ENCODE measurements around the gene CBFB. TPM values are rescaled to one million over a fixed set of nuclear protein-coding genes. Genes with fewer than 3 reads are reported as not detected.

The CBFB gene
- total and polyA plus RNA-seq, 7 donors = 9.6 to 28.0 (median 21.3) TPM

- peak within 1 kb of the TSS; percentile 77 to 88 (median 82) for H3K27ac ChIP-seq
- H3K36me3 ChIP-seq = peaks cover 0 to 5% (median 0%) of the 10 kb centered on the region in 4 donors
- no peak for TF ChIP-seq EP300 (IDR thresholded peaks at IDR 0.05)
- TF ChIP-seq POLR2AphosphoS5 (IDR thresholded peaks at IDR 0.05) = peak; percentile 80 to 92 (median 92)
- peak; percentile 58 to 77 for TF ChIP-seq POLR2A (IDR thresholded peaks at IDR 0.05)
- intact Hi-C loops (cut with DNase I) = loop anchor here (2.0 to 5.0 kb wide), 2 partner anchors 48 to 81 kb away; partner anchors contain the start of genes CBFB, FBXL8 and TRADD
- no peaks in the 10 kb centered on the region for H3K27me3 ChIP-seq
- H3K9me3 ChIP-seq = no peaks in the 10 kb centered on the region
- peak; percentile 95 for DNase-seq
- H3K4me3 ChIP-seq = peak within 1 kb of the TSS; percentile 87 to 98 (median 90)
- 1 to 3% methylated on average over 63 of the region's 63 CpGs for WGBS, 2 donors
- peaks cover 0 to 27% (median 21%) of the 10 kb centered on the region in 4 donors for H3K4me1 ChIP-seq
Measured at GRCh38 chr16:67109407-67110135, 80.6 kb downstream of the CBFB start, which contains the start of gene PHAF1. TSS of gene PHAF1 (plus strand) at chr16:67109941. CDS start at chr16:67110176, 235 bp downstream.

- Histone ChIP-seq H3K36me3 (peaks cover 0 to 20% (median 0%) of the 10 kb centered on the region in 4 donors), H3K4me1 (peaks cover 0 to 27% (median 21%) of the 10 kb centered on the region in 4 donors), H3K27ac (no peak overlapping the region), H3K4me3 (no peak overlapping the region), H3K9me3 (no peaks in the 10 kb centered on the region), H3K27me3 (no peaks in the 10 kb centered on the region)
- 80 to 84% methylated on average over 4 of the region's 4 CpGs for WGBS, 2 donors
- intact Hi-C loops (cut with DNase I) = loop anchor here (2.0 to 5.0 kb wide), 2 partner anchors 45 to 83 kb away; partner anchors contain the start of genes CBFB, FBXL8 and TRADD
- DNase-seq = no peak
- TF ChIP-seq POLR2A (IDR thresholded peaks at IDR 0.05) (no peak), POLR2AphosphoS5 (IDR thresholded peaks at IDR 0.05) (no peak), EP300 (IDR thresholded peaks at IDR 0.05) (no peak), CTCF (IDR thresholded peaks at IDR 0.05) (no peak)
Measured at GRCh38 chr16:67111951-67112444, 83.0 kb downstream of the CBFB start.

GRCh38 chr16:67112591-67113399 lies 83.8 kb downstream of the CBFB start:
- H3K27ac ChIP-seq = no peak overlapping the region
- no peaks in the 10 kb centered on the region for H3K9me3 ChIP-seq
- peaks cover 0 to 27% (median 21%) of the 10 kb centered on the region in 4 donors for H3K4me1 ChIP-seq
- no peak overlapping the region for H3K4me3 ChIP-seq
- H3K27me3 ChIP-seq = no peaks in the 10 kb centered on the region
- intact Hi-C loops (cut with DNase I) = loop anchor here (5.0 kb wide), 1 partner anchor 45 kb away; the partner anchor contains the start of genes FBXL8 and TRADD
- peaks cover 0 to 20% (median 0%) of the 10 kb centered on the region in 4 donors for H3K36me3 ChIP-seq
- no peak for TF ChIP-seq CTCF (IDR thresholded peaks at IDR 0.05)
- TF ChIP-seq POLR2AphosphoS5 (IDR thresholded peaks at IDR 0.05) = no peak
- no peak for TF ChIP-seq POLR2A (IDR thresholded peaks at IDR 0.05)
- no peak for TF ChIP-seq EP300 (IDR thresholded peaks at IDR 0.05)
- DNase-seq = no peak
- 25 to 66% methylated on average over 4 of the region's 4 CpGs for WGBS, 2 donors

- intact Hi-C loops (cut with DNase I) = loop anchor here (5.0 kb wide), 1 partner anchor 43 kb away; the partner anchor contains the start of genes FBXL8 and TRADD
- Histone ChIP-seq H3K4me1 (peaks cover 0 to 19% (median 16%) of the 10 kb centered on the region in 4 donors), H3K9me3 (no peaks in the 10 kb centered on the region), H3K27me3 (no peaks in the 10 kb centered on the region), H3K36me3 (peaks cover 0 to 20% (median under 1%) of the 10 kb centered on the region in 4 donors), H3K27ac (no peak overlapping the region), H3K4me3 (no peak overlapping the region)
- 91 to 93% methylated on average over 2 of the region's 2 CpGs for WGBS, 2 donors
- DNase-seq = no peak
- TF ChIP-seq EP300 (IDR thresholded peaks at IDR 0.05) (no peak), CTCF (IDR thresholded peaks at IDR 0.05) (no peak), POLR2AphosphoS5 (IDR thresholded peaks at IDR 0.05) (no peak), POLR2A (IDR thresholded peaks at IDR 0.05) (no peak)
Measured at GRCh38 chr16:67114793-67115192, 85.8 kb downstream of the CBFB start.
